Astrocyte of the spinal cord (primary cell): Measurements from ENCODE around the gene DUSP28.

Source experiments
- DNase-seq: peaks from one replicate; pipeline ENCODE4 v3.0.0; 2011; ENCODE audit warnings: low read depth, low spot score
- H3K4me3 ChIP-seq: 2 replicates; pipeline ENCODE4 v1.5.1; 2011; ENCODE audit warnings: low read depth, mild to moderate bottlenecking, low read length, moderate library complexity
- CTCF ChIP-seq: IDR thresholded peaks from 2 replicates; pipeline ENCODE4 v1.5.1; 2012; ENCODE audit warnings: low read depth, mild to moderate bottlenecking, low read length, inconsistent platforms
- in situ Hi-C: cut with HindIII; loops from 2 replicates; pipeline ENCODE4 v1.10.0; 2017; ENCODE audit warnings: low sequenced_read_pairs

The DUSP28 gene

GRCh38 chr2:240522406-240522805 lies 37.8 kb upstream of the DUSP28 start:
- H3K4me3 ChIP-seq, result no peak overlapping the region
- in situ Hi-C loops, result no loop called here
- DNase-seq, result no peak
- no peak for TF ChIP-seq CTCF

- no peak for TF ChIP-seq CTCF
- in situ Hi-C loops, result no loop called here
- DNase-seq, result no peak
- no peak overlapping the region for H3K4me3 ChIP-seq
Measured at GRCh38 chr2:240523451-240524281, 36.5 kb upstream of the DUSP28 start.

GRCh38 chr2:240524963-240525718 lies 35.0 kb upstream of the DUSP28 start:
- TF ChIP-seq CTCF, result no peak
- no peak overlapping the region for H3K4me3 ChIP-seq
- no peak for DNase-seq
- in situ Hi-C loops, result no loop called here

- no peak overlapping the region for H3K4me3 ChIP-seq
- DNase-seq, result no peak
- in situ Hi-C loops, result no loop called here
- TF ChIP-seq CTCF, result no peak
Measured at GRCh38 chr2:240525802-240526201, 34.4 kb upstream of the DUSP28 start.

- in situ Hi-C loops, result no loop called here
- H3K4me3 ChIP-seq, result no peak overlapping the region
- TF ChIP-seq CTCF, result no peak
- no peak for DNase-seq
Measured at GRCh38 chr2:240526521-240526920, 33.6 kb upstream of the DUSP28 start.

- no peak for DNase-seq
- in situ Hi-C loops, result no loop called here
Measured at GRCh38 chr2:240527153-240527750, 32.9 kb upstream of the DUSP28 start.

More at GRCh38 chr2:240527153-240527750, 32.9 kb upstream of the DUSP28 start:
- no peak for TF ChIP-seq CTCF
- H3K4me3 ChIP-seq, result no peak overlapping the region
